GM18519 (cell line): ENCODE measurements around the gene KRTAP10-7.

Experiments
- ATAC-seq: cut with Tn5 transposase; IDR thresholded peaks from one replicate; pipeline ENCODE4 v1.9.1; 2021; ENCODE audit warnings: mild to moderate bottlenecking, moderate library complexity; ENCODE audit not compliant: unreplicated experiment, low FRiP score

The KRTAP10-7 gene

GRCh38 chr21:44650973-44651675 is 50.7 kb downstream of the KRTAP10-7 start:
- ATAC-seq = no peak
